Mesothelial cell of epicardium (in vitro differentiated cells): ENCODE data around the gene PSMD4. TPM values are rescaled to one million over a fixed set of nuclear protein-coding genes. Genes with fewer than 3 reads are reported as not detected.

ENCODE experiments used
- DNase-seq, 2 experiments: peaks; one replicate each; pipeline ENCODE4 v3.0.0; 2021; ENCODE audit warnings: low spot score in 2 of 2; ENCODE audit not compliant: unreplicated experiment in 2 of 2
- H3K27ac Mint-ChIP-seq: 2 replicates; pipeline ENCODE4 v1.8.0; 2021; ENCODE audit warnings: mixed read lengths
- H3K27me3 Mint-ChIP-seq: 2 replicates; pipeline ENCODE4 v1.8.0; 2021; ENCODE audit warnings: low read depth, mixed read lengths
- H3K36me3 Mint-ChIP-seq: 2 replicates; pipeline ENCODE4 v1.8.0; 2021; ENCODE audit warnings: mixed read lengths
- H3K4me1 Mint-ChIP-seq: 2 replicates; pipeline ENCODE4 v1.8.0; 2021; ENCODE audit warnings: mixed read lengths
- H3K4me3 Mint-ChIP-seq: 2 replicates; pipeline ENCODE4 v1.8.0; 2021; ENCODE audit warnings: mild to moderate bottlenecking, moderate library complexity, mixed read lengths
- H3K9me3 Mint-ChIP-seq: 2 replicates; pipeline ENCODE4 v1.8.0; 2021; ENCODE audit warnings: mixed read lengths
- total RNA-seq: library from RNA; stranded (reverse); gene quantifications from 3 replicates; pipeline ENCODE4 v1.2.1, GENCODE V29; 2021
- TF ChIP-seq, protein P1 (sequence below): fragments of 200-600 bp; sonication (generic); IDR thresholded peaks from one replicate; pipeline ENCODE4 v1.5.0; 2021; ENCODE audit warnings: antibody characterized with exemption; ENCODE audit not compliant: unreplicated experiment

Gene PSMD4
- total RNA-seq, 1 donor from 2014 or later = 114 TPM

DNA sequence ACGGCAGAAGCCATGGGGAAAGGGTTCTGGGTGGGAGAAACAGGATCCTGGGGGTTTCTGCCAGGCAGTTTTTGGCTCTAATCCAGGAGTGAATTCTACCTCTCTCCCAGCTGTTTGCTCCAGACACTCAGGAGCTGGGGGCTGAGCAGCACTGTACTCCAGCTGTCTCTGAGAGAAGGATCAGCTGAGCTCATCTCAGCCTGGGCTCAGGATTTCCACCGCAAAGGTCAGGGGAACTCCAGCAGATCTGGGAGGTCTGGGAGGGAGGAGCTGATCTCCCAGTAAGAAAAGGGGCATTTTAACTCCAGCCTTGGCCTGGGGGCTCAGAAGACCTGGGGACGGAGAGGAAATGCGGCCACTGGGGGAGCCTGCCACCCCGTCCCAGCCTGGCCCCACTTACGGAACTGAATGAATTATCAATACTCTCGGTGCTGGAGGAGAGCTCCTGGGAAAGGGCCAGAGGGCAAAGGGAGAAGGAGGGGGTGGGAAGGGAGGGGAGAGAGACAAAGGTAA, 55.3 kb downstream of the PSMD4 start:
- Mint-ChIP-seq H3K9me3 (no peaks in the 10 kb centered on the region), H3K4me3 (no peak overlapping the region), H3K27me3 (no peaks in the 10 kb centered on the region), H3K27ac (peak overlapping the region; percentile 94), H3K36me3 (peaks cover 40% of the 10 kb centered on the region), H3K4me1 (peaks cover 20% of the 10 kb centered on the region)
- no peak for DNase-seq
- TF ChIP-seq, protein P1, sequence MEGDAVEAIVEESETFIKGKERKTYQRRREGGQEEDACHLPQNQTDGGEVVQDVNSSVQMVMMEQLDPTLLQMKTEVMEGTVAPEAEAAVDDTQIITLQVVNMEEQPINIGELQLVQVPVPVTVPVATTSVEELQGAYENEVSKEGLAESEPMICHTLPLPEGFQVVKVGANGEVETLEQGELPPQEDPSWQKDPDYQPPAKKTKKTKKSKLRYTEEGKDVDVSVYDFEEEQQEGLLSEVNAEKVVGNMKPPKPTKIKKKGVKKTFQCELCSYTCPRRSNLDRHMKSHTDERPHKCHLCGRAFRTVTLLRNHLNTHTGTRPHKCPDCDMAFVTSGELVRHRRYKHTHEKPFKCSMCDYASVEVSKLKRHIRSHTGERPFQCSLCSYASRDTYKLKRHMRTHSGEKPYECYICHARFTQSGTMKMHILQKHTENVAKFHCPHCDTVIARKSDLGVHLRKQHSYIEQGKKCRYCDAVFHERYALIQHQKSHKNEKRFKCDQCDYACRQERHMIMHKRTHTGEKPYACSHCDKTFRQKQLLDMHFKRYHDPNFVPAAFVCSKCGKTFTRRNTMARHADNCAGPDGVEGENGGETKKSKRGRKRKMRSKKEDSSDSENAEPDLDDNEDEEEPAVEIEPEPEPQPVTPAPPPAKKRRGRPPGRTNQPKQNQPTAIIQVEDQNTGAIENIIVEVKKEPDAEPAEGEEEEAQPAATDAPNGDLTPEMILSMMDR = no peak

DNA sequence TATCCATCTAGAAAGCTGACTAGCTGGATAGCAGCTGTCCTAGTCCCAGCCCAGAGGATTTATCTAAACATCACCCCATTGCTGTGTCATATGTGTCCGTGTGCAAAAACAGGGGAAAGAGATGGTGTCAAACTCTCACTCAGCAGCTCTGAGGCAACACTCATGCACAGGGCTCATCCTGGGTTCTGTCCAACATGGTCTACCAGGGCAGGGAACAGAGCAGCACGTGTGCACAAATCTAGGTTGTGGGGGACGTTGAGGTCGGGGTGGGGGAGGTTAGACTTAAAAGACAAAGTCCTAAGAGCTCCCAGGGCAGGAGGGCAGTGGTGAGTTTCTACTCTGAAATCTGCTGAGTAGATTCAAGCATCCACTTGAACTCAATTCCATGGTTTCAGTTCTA, 56.5 kb downstream of the PSMD4 start:
- peaks cover 20% of the 10 kb centered on the region for H3K4me1 Mint-ChIP-seq
- no peaks in the 10 kb centered on the region for H3K9me3 Mint-ChIP-seq
- no peaks in the 10 kb centered on the region for H3K27me3 Mint-ChIP-seq
- no peak overlapping the region for H3K4me3 Mint-ChIP-seq
- no peak for DNase-seq
- peak overlapping the region; percentile 74 for H3K27ac Mint-ChIP-seq
- TF ChIP-seq, protein P1 = no peak
- peaks cover 38% of the 10 kb centered on the region for H3K36me3 Mint-ChIP-seq

DNA sequence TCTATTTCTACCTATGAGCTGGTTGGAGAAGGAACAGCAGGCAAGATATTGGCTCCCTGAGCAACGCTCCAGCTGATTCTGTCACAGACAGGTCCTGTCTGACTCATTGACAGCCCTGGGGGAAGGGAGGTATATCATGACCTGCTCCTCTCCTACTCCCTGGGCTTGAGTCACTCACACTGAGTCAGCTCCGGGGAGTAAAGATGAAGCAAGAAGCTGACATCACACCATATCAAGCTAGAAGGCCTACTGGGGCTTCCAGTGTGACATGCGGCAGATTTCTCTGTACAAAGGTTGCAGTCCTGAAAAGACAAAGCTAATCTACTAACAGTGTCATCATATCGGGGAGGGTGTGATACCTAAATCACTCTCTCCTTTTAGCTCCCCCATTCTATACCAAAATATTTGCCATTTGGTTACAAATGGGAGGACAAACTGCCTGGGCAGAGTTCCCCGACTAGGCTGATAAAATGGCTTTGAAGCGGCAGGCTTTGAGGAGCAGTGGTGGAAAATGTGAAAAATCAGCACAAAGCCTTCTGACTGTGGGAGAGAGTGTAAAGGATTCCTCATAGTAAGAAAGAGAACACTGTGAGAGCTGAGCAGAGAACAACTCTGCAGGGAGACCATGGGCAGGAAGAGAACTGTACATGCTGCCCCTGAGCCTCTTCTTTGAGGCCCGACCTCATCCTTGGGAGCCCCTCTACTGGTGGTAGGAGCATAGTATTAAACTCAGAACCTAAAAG, 57.2 kb downstream of the PSMD4 start:
- Mint-ChIP-seq H3K9me3 (no peaks in the 10 kb centered on the region), H3K27ac (peak overlapping the region; percentile 74), H3K27me3 (no peaks in the 10 kb centered on the region), H3K4me3 (no peak overlapping the region), H3K36me3 (peaks cover 37% of the 10 kb centered on the region), H3K4me1 (peaks cover 20% of the 10 kb centered on the region)
- no peak for DNase-seq
- TF ChIP-seq, protein P1 = no peak

DNA sequence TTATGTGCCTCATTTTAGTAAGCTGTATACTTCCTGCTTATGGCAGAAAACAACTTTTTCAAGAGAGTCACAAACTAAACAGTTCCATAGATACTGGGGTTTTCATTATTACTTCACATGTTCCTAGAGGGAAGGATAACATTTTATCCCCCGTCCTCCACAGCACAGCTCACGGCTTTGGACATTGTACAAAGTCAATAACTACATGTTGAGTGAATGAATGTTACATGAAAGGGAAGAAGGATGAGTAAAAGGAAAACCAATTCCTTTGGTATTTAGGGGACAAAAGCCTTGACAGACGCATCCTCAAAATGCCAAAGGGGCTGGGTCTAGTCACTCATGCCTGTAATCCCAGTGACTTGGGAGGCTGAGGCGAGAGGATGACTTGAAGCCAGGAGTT, 57.9 kb downstream of the PSMD4 start:
- Mint-ChIP-seq H3K27me3 (no peaks in the 10 kb centered on the region), H3K27ac (peak overlapping the region; percentile 74), H3K36me3 (peaks cover 34% of the 10 kb centered on the region), H3K4me1 (peaks cover 20% of the 10 kb centered on the region), H3K4me3 (no peak overlapping the region), H3K9me3 (no peaks in the 10 kb centered on the region)
- TF ChIP-seq, protein P1 = no peak
- no peak for DNase-seq

DNA sequence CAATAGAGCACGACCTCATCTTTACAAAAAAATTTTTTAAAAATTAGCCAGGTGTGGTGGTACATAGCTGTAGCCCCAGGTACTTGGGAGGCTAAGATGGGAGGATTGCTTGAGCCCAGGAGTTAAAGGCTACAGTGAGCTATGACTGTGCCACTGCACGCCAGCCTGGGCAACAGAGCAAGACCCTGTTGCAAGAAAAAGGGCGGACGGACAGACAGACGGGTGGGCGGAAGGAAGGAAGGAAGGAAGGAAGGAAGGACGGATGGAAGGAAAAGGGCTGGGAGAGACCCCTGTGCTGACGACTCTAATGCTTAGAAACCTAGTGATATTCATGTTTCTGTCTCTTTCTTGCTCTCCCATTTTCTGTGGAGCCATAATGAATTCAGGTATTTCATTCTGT, 58.3 kb downstream of the PSMD4 start:
- H3K9me3 Mint-ChIP-seq = no peaks in the 10 kb centered on the region
- no peak overlapping the region for H3K4me3 Mint-ChIP-seq
- DNase-seq = no peak
- no peaks in the 10 kb centered on the region for H3K27me3 Mint-ChIP-seq
- H3K36me3 Mint-ChIP-seq = peaks cover 34% of the 10 kb centered on the region
- peaks cover 20% of the 10 kb centered on the region for H3K4me1 Mint-ChIP-seq
- no peak overlapping the region for H3K27ac Mint-ChIP-seq
- TF ChIP-seq, protein P1 = no peak
